IMR-90 (cell line): ENCODE measurements around the gene EIF2B2. TPM values are rescaled to one million over a fixed set of nuclear protein-coding genes. Genes with fewer than 3 reads are reported as not detected.
A peak's percentile ranks its signal among the peaks of the same experiment; 100 is the strongest.

Experiments
- ATAC-seq: fragments of 200-7000 bp; cut with Tn5 transposase; 2 replicates; pipeline ENCODE4 v1.9.1; 2020; ENCODE audit warnings: low read depth, mild to moderate bottlenecking, moderate library complexity
- BruUV-seq: library from RNA; stranded (reverse); fragments of 400-500 nt; replicated peaks from 2 replicates; lab custom pipeline; 2021; lab: Mats Ljungman, UMichigan
- CTCF ChIA-PET: fragments of 300-600 bp; formaldehyde crosslinking; extraction: SDS; loops from one replicate; lab custom pipeline; 2021; ENCODE audit warnings: antibody characterized with exemption; lab: Yijun Ruan, JAX
- POLR2A ChIA-PET: fragments of 300-600 bp; sonication (Branson Sonifier 250); formaldehyde crosslinking; loops from one replicate; lab custom pipeline; 2022; ENCODE audit warnings: antibody characterized with exemption; ENCODE audit not compliant: unreplicated experiment; lab: Charles Lee
- DNase-seq: peaks from one replicate; pipeline ENCODE4 v3.0.0; 2013
- H2AFZ ChIP-seq: replicated peaks from 2 replicates; pipeline ENCODE3; 2013; ENCODE audit warnings: low read length, mild to moderate bottlenecking; ENCODE audit not compliant: poor library complexity
- H2AK5ac ChIP-seq: 2 replicates; pipeline ENCODE4 v1.6.1; 2013; ENCODE audit warnings: low read depth, low read length, inconsistent platforms
- H2AK9ac ChIP-seq: replicated peaks from 2 replicates; pipeline ENCODE3; 2013; ENCODE audit warnings: mild to moderate bottlenecking, low read depth, low read length, moderate library complexity; ENCODE audit not compliant: poor library complexity
- H2BK120ac ChIP-seq: 2 replicates; pipeline ENCODE4 v1.6.1; 2013; ENCODE audit warnings: low read depth, low read length, inconsistent platforms
- H2BK15ac ChIP-seq: 3 replicates; pipeline ENCODE4 v1.6.1; 2013; ENCODE audit warnings: low read depth, low read length, inconsistent platforms
- H2BK20ac ChIP-seq: 2 replicates; pipeline ENCODE4 v1.6.1; 2013; ENCODE audit warnings: low read depth, mild to moderate bottlenecking, inconsistent platforms, low read length, moderate library complexity
- H2BK5ac ChIP-seq: 2 replicates; pipeline ENCODE4 v1.6.1; 2013; ENCODE audit warnings: mild to moderate bottlenecking, low read depth, low read length, inconsistent platforms; ENCODE audit not compliant: poor library complexity, severe bottlenecking
- H3K14ac ChIP-seq: replicated peaks from 2 replicates; pipeline ENCODE4 v1.6.1; 2013; ENCODE audit warnings: low read depth, low read length, inconsistent platforms
- H3K18ac ChIP-seq: 2 replicates; pipeline ENCODE4 v1.6.1; 2013; ENCODE audit warnings: low read depth, low read length, control low read depth
- H3K23ac ChIP-seq: 2 replicates; pipeline ENCODE4 v1.6.1; 2013; ENCODE audit warnings: low read depth, low read length, inconsistent platforms
- H3K27ac ChIP-seq: 2 replicates; pipeline ENCODE4 v1.5.1; 2013; ENCODE audit warnings: mild to moderate bottlenecking, control low read depth, low read length; ENCODE audit not compliant: insufficient read depth
- H3K27me3 ChIP-seq: 2 replicates; pipeline ENCODE4 v1.6.1; 2013; ENCODE audit warnings: low read length; ENCODE audit not compliant: control insufficient read depth, insufficient read depth
- H3K36me3 ChIP-seq: 2 replicates; pipeline ENCODE4 v1.6.1; 2013; ENCODE audit warnings: low read length, mixed read lengths; ENCODE audit not compliant: control insufficient read depth, insufficient read depth
- H3K4ac ChIP-seq: 2 replicates; pipeline ENCODE4 v1.6.1; 2013; ENCODE audit warnings: low read depth, low read length, inconsistent platforms
- H3K4me1 ChIP-seq: 2 replicates; pipeline ENCODE4 v1.6.1; 2013; ENCODE audit warnings: low read length, mixed read lengths; ENCODE audit not compliant: control insufficient read depth, insufficient read depth
- H3K4me2 ChIP-seq: 2 replicates; pipeline ENCODE4 v1.6.1; 2013; ENCODE audit warnings: low read depth, mild to moderate bottlenecking, control low read depth, low read length, moderate library complexity
- H3K4me3 ChIP-seq: 2 replicates; pipeline ENCODE4 v1.5.1; 2013; ENCODE audit warnings: low read depth, mild to moderate bottlenecking, control low read depth, low read length, moderate library complexity; ENCODE audit not compliant: insufficient read depth
- H3K56ac ChIP-seq: 2 replicates; pipeline ENCODE4 v1.6.1; 2013; ENCODE audit warnings: low read length, inconsistent platforms; ENCODE audit not compliant: insufficient read depth; ENCODE audit errors: extremely low read depth
- H3K79me1 ChIP-seq, 2 experiments: 2 replicates each; pipeline ENCODE4 v1.6.1; 2013; ENCODE audit warnings: low read length in 2 of 2, inconsistent platforms in 1 of 2, low read depth in 1 of 2
- H3K9ac ChIP-seq: 2 replicates; pipeline ENCODE4 v1.6.1; 2013; ENCODE audit warnings: low read depth, low read length, control low read depth
- H3K9me1 ChIP-seq: 2 replicates; pipeline ENCODE4 v1.6.1; 2013; ENCODE audit warnings: low read length, inconsistent platforms; ENCODE audit not compliant: insufficient read depth
- H3K9me3 ChIP-seq: 2 replicates; pipeline ENCODE4 v1.6.1; 2013; ENCODE audit warnings: low read length; ENCODE audit not compliant: control insufficient read depth, insufficient read depth
- H4K20me1 ChIP-seq: 2 replicates; pipeline ENCODE4 v1.6.1; 2013; ENCODE audit warnings: low read length, inconsistent platforms; ENCODE audit not compliant: insufficient read depth
- H4K5ac ChIP-seq: 2 replicates; pipeline ENCODE4 v1.6.1; 2013; ENCODE audit warnings: mild to moderate bottlenecking, low read depth, low read length, control low read depth
- H4K8ac ChIP-seq, 2 experiments: 2 replicates each; pipeline ENCODE4 v1.6.1; 2013; ENCODE audit warnings: low read depth in 2 of 2, low read length in 2 of 2, control low read depth in 1 of 2, inconsistent platforms in 1 of 2
- H4K91ac ChIP-seq: 2 replicates; pipeline ENCODE4 v1.6.1; 2013; ENCODE audit warnings: low read depth, low read length, inconsistent platforms; ENCODE audit not compliant: insufficient read depth
- CEBPB ChIP-seq: IDR thresholded peaks from 2 replicates; pipeline ENCODE4 v1.6.1; 2012; ENCODE audit warnings: low read depth, low read length, improper control_type of control experiment
- ELK1 ChIP-seq: fragments of 150-350 bp; IDR thresholded peaks from 2 replicates; pipeline ENCODE4 v1.6.1; 2016; ENCODE audit warnings: low read depth, mild to moderate bottlenecking, low read length, moderate library complexity, borderline replicate concordance
- FOS ChIP-seq: fragments of 150-350 bp; IDR thresholded peaks from 2 replicates; pipeline ENCODE4 v1.6.1; 2016; ENCODE audit warnings: low read depth, low read length
- NFE2L2 ChIP-seq: fragments of 150-350 bp; IDR thresholded peaks from 2 replicates; pipeline ENCODE4 v1.6.1; 2016; ENCODE audit warnings: low read depth, mild to moderate bottlenecking, low read length
- RAD21 ChIP-seq: IDR thresholded peaks from 2 replicates; pipeline ENCODE4 v1.6.1; 2012; ENCODE audit warnings: low read length, improper control_type of control experiment
- WGBS, 2 experiments: methylation state at CpG; one replicate each; pipeline versions ENCODE4 v1.1.5 to v1.1.7; 2013; ENCODE audit warnings: missing lambda C conversion rate in 2 of 2; ENCODE audit not compliant: insufficient read length in 1 of 2; ENCODE audit errors: extremely low coverage in 2 of 2; 5-methylcytosine and 5-hydroxymethylcytosine counted together
- dilution Hi-C: fragments of 300-500 bp; cut with HindIII; formaldehyde crosslinking; loops from one replicate; pipeline ENCODE4 v1.14.3; 2018; ENCODE audit warnings: low sequenced_read_pairs; ENCODE audit not compliant: unreplicated experiment
- in situ Hi-C: fragments of 300-500 bp; cut with MboI; formaldehyde crosslinking; loops from 3 replicates; pipeline ENCODE4 v1.14.3; 2019; ENCODE audit warnings: low sequenced_read_pairs, inconsistent platforms, mixed read lengths
- intact Hi-C: fragments of 100-400 bp; cut with micrococcal nuclease; formaldehyde crosslinking; loops from 2 replicates; pipeline ENCODE4 v1.10.0; 2022
- polyA plus RNA-seq, 3 experiments: library from polyadenylated mRNA; depleted of rRNA; stranded (reverse); fragments of >200 nt; gene quantifications; 2 replicates each; pipeline ENCODE4 v1.2.3, GENCODE V29; 2012; ENCODE audit warnings: low replicate concordance in 1 of 3
- total RNA-seq: library from RNA; depleted of rRNA; stranded (reverse); fragments of >200 nt; gene quantifications from 2 replicates; pipeline ENCODE4 v1.2.3, GENCODE V29; 2012

The EIF2B2 gene
- total and polyA plus RNA-seq, 2 of the 4 experiments (the other 2 are of a cell fraction) = 63.6 to 70.1 TPM

GRCh38 chr14:75010472-75011093 is 7.9 kb downstream of the EIF2B2 start:
- no peak overlapping the region for H2BK20ac ChIP-seq
- no peak for ATAC-seq
- peaks cover 3% of the 10 kb centered on the region; the same call in 1 of the 2 replicates for H3K4me1 ChIP-seq
- no peak overlapping the region for H3K27ac ChIP-seq
- no peak overlapping the region for H2AK5ac ChIP-seq
- H3K4ac ChIP-seq = no peak overlapping the region
- H2AK9ac ChIP-seq = no peak overlapping the region
- H2BK120ac ChIP-seq = no peak overlapping the region
- no peak for DNase-seq
- no peak overlapping the region for H2BK15ac ChIP-seq
- H3K23ac ChIP-seq = no peak overlapping the region
- H3K9me3 ChIP-seq = no peaks in the 10 kb centered on the region
- intact Hi-C loops (no loop called here), dilution Hi-C loops (no loop called here), in situ Hi-C loops (no loop called here)
- no peaks in the 10 kb centered on the region for H4K20me1 ChIP-seq
- TF ChIP-seq ELK1 (no peak), CEBPB (0 out of 2 replicates have a peak, but pooled peaks have one; percentile 4), FOS (no peak), RAD21 (no peak), NFE2L2 (no peak)
- no peak overlapping the region for H2AFZ ChIP-seq
- no peak overlapping the region for H4K91ac ChIP-seq
- H3K9me1 ChIP-seq = peaks cover 6% of the 10 kb centered on the region
- ChIA-PET POLR2A (no interaction called here), CTCF (no interaction called here)
- peaks cover 17 to 29% of the 10 kb centered on the region in 2 experiments; a peak in 3 of 4 replicates for H3K79me1 ChIP-seq
- H3K14ac ChIP-seq = no peak overlapping the region
- BruUV-seq = no TSS peak
- no peak overlapping the region for H4K8ac ChIP-seq
- H3K27me3 ChIP-seq = no peaks in the 10 kb centered on the region
- no peak overlapping the region for H3K56ac ChIP-seq
- no peak overlapping the region for H3K4me2 ChIP-seq
- no peak overlapping the region for H3K4me3 ChIP-seq
- no peak overlapping the region for H3K18ac ChIP-seq
- no CpG with 5 or more reads among the region's 4 CpGs for WGBS, 2 experiments
- peak overlapping the region; percentile 69 for H2BK5ac ChIP-seq
- H3K36me3 ChIP-seq = peaks cover 34% of the 10 kb centered on the region
- no peak overlapping the region for H4K5ac ChIP-seq
- no peak overlapping the region for H3K9ac ChIP-seq
